PC-3 (cell line): Measurements from ENCODE around the gene SDK1. TPM values are rescaled to one million over a fixed set of nuclear protein-coding genes. Genes with fewer than 3 reads are reported as not detected.

Experiments
- ATAC-seq: fragments of 200-7000 bp; cut with Tn5 transposase; 2 replicates; pipeline ENCODE4 v1.9.1; 2020; ENCODE audit warnings: mild to moderate bottlenecking, moderate library complexity
- BruUV-seq: library from RNA; stranded (reverse); fragments of 400-500 nt; replicated peaks from 2 replicates; lab custom pipeline; 2021; lab: Mats Ljungman, UMichigan
- CTCF ChIA-PET: fragments of 300-600 bp; sonication (Branson Sonifier 250); formaldehyde crosslinking; loops from one replicate; lab custom pipeline; 2022; ENCODE audit warnings: antibody characterized with exemption; lab: Charles Lee
- POLR2A ChIA-PET: fragments of 300-600 bp; sonication (Branson Sonifier 250); formaldehyde crosslinking; loops from one replicate; lab custom pipeline; 2022; ENCODE audit warnings: antibody characterized with exemption; ENCODE audit not compliant: unreplicated experiment; lab: Charles Lee
- DNase-seq: peaks from one replicate; pipeline ENCODE4 v3.0.0-alpha.2; 2015
- H2AFZ ChIP-seq: fragments of 300-600 bp; sonication (generic); 2 replicates; pipeline ENCODE4 v1.6.0; 2016; ENCODE audit warnings: antibody characterized with exemption, low read length
- H3F3A ChIP-seq: fragments of 300-600 bp; sonication (generic); one replicate; pipeline ENCODE4 v1.6.0; 2017; ENCODE audit warnings: antibody characterized with exemption, low read length, control low read depth, mild to moderate bottlenecking; ENCODE audit not compliant: unreplicated experiment
- H3K27ac ChIP-seq: fragments of 300-600 bp; sonication (generic); 2 replicates; pipeline ENCODE4 v1.5.1; 2016; ENCODE audit warnings: mild to moderate bottlenecking, low read length
- H3K27me3 ChIP-seq: fragments of 300-600 bp; sonication (generic); 2 replicates; pipeline ENCODE4 v1.6.1; 2016; ENCODE audit warnings: low read length, mixed read lengths
- H3K36me3 ChIP-seq: fragments of 300-600 bp; sonication (generic); 2 replicates; pipeline ENCODE4 v1.6.1; 2016; ENCODE audit warnings: low read depth, mixed run types, low read length, mixed read lengths
- H3K4me1 ChIP-seq: fragments of 300-600 bp; sonication (generic); 2 replicates; pipeline ENCODE4 v1.5.1; 2016; ENCODE audit warnings: low read length; ENCODE audit not compliant: insufficient read depth
- H3K4me2 ChIP-seq: fragments of 300-600 bp; sonication (generic); 2 replicates; pipeline ENCODE4 v1.6.0; 2016; ENCODE audit warnings: low read length
- H3K4me3 ChIP-seq: fragments of 300-600 bp; sonication (generic); 2 replicates; pipeline ENCODE4 v1.5.1; 2016; ENCODE audit warnings: mild to moderate bottlenecking, low read length, mixed read lengths
- H3K79me2 ChIP-seq: fragments of 300-600 bp; sonication (generic); 2 replicates; pipeline ENCODE4 v1.6.1; 2017; ENCODE audit warnings: low read length, mixed read lengths
- H3K9ac ChIP-seq: fragments of 300-600 bp; sonication (generic); 2 replicates; pipeline ENCODE4 v1.6.0; 2016; ENCODE audit warnings: mild to moderate bottlenecking, low read length
- H3K9me2 ChIP-seq: fragments of 300-600 bp; sonication (generic); replicated peaks from 2 replicates; pipeline ENCODE4 v1.6.1; 2016; ENCODE audit warnings: mixed run types, low read length, mixed read lengths
- H3K9me3 ChIP-seq: fragments of 300-600 bp; sonication (generic); 2 replicates; pipeline ENCODE4 v1.6.1; 2016; ENCODE audit warnings: low read length, mixed read lengths
- H4K20me1 ChIP-seq: fragments of 300-600 bp; sonication (generic); 2 replicates; pipeline ENCODE4 v1.6.1; 2016; ENCODE audit warnings: low read length, mixed read lengths
- CTCF ChIP-seq: fragments of 300-600 bp; sonication (generic); conservative IDR thresholded peaks from 2 replicates; pipeline ENCODE4 v1.5.1; 2017; ENCODE audit warnings: antibody characterized with exemption, low read depth, mild to moderate bottlenecking, low read length
- EZH2 ChIP-seq: fragments of 300-600 bp; sonication (generic); IDR thresholded peaks from one replicate; pipeline ENCODE4 v1.6.1; 2017; ENCODE audit warnings: antibody characterized with exemption, mild to moderate bottlenecking, low read length; ENCODE audit not compliant: unreplicated experiment
- EZH2phosphoT487 ChIP-seq: fragments of 300-600 bp; sonication (generic); IDR thresholded peaks from 2 replicates; pipeline ENCODE4 v1.6.1; 2018; ENCODE audit warnings: mild to moderate bottlenecking, antibody characterized with exemption, low read length, borderline replicate concordance
- intact Hi-C: fragments of 100-400 bp; cut with micrococcal nuclease; formaldehyde crosslinking; loops from 2 replicates; pipeline ENCODE4 v1.9.0; 2023
- total RNA-seq: library from RNA; depleted of rRNA; stranded (reverse); fragments of >200 nt; gene quantifications from 2 replicates; pipeline ENCODE4 v1.2.3, GENCODE V29; 2014

SDK1 gene
- total RNA-seq, 1 experiment from 2014 or later = 2.8 TPM

DNA sequence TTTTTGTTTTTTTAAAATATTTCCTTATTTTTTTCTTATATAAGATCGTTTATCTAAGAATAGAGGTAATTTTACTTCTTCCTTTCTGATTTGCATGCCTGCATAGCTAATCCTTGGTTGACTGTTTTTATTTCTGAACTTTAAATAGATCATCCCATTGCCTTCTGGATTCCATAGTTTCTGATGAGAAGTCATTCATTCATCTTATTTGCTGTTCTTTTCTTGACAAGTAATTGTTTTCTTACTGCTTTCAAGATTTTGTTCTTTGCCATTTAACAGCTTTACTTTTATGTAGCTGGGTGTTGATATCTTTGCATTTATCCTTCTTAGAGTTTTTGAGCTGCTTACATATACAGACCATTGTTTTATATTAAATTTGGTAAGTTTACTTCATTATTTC, 437.9 kb downstream of the SDK1 start:
- no peak overlapping the region for H3K4me2 ChIP-seq
- H2AFZ ChIP-seq = no peak overlapping the region
- H3K36me3 ChIP-seq = no peaks in the 10 kb centered on the region
- ChIA-PET POLR2A (no interaction called here), CTCF (no interaction called here)
- H3K9me2 ChIP-seq = no peaks in the 10 kb centered on the region
- BruUV-seq = no TSS peak
- intact Hi-C loops = no loop called here
- H3K27me3 ChIP-seq = no peaks in the 10 kb centered on the region
- DNase-seq (no peak), ATAC-seq (no peak)
- no peak overlapping the region for H3K27ac ChIP-seq
- H3K79me2 ChIP-seq = no peaks in the 10 kb centered on the region
- H3K9me3 ChIP-seq = 0 out of 2 replicates have a peak, but pooled peaks cover 6% of the 10 kb centered on the region
- no peaks in the 10 kb centered on the region for H3K4me1 ChIP-seq
- no peaks in the 10 kb centered on the region for H4K20me1 ChIP-seq
- TF ChIP-seq CTCF (no peak), EZH2 (no peak), EZH2phosphoT487 (no peak)
- H3F3A ChIP-seq = no peaks in the 10 kb centered on the region
- H3K9ac ChIP-seq = no peak overlapping the region
- no peak overlapping the region for H3K4me3 ChIP-seq

DNA sequence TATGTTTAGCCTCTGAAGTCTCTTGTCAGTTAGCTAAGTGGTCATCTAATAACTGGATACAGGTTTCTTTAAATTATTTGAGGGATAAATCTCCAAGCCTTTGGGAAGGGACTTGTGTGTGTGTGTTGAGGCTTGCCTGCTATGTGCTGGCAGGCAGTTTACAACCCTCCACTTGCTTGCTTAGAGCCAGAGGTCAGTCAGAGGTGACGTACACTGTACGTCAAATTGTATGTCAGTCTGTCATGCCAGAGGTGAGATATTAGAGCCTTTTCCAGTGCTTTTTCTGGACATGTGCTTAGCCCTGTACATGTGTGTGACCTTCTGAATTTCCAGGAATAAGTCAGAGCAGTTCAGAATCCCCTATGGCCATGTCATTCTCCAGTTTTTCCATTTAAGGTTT, 438.9 kb downstream of the SDK1 start:
- H3F3A ChIP-seq = no peaks in the 10 kb centered on the region
- no peaks in the 10 kb centered on the region for H3K27me3 ChIP-seq
- TF ChIP-seq EZH2phosphoT487 = no peak
- no peaks in the 10 kb centered on the region for H3K79me2 ChIP-seq
- H3K4me2 ChIP-seq = no peak overlapping the region
- ATAC-seq (no peak), DNase-seq (no peak)
- H3K36me3 ChIP-seq = no peaks in the 10 kb centered on the region
- no peaks in the 10 kb centered on the region for H4K20me1 ChIP-seq
- 0 out of 2 replicates have a peak, but pooled peaks cover 6% of the 10 kb centered on the region for H3K9me3 ChIP-seq
- no peak overlapping the region for H3K9ac ChIP-seq
- CTCF ChIA-PET = no interaction called here
- no peak overlapping the region for H3K27ac ChIP-seq
- POLR2A ChIA-PET = interaction anchor here (0.6 kb wide), 1 partner anchor 103 kb away, joined by 3 read pairs; no protein-coding TSS in a partner anchor
- H3K9me2 ChIP-seq = no peaks in the 10 kb centered on the region
- H3K4me1 ChIP-seq = no peaks in the 10 kb centered on the region
- no TSS peak for BruUV-seq
- intact Hi-C loops = no loop called here
- H3K4me3 ChIP-seq = no peak overlapping the region
- H2AFZ ChIP-seq = no peak overlapping the region

DNA sequence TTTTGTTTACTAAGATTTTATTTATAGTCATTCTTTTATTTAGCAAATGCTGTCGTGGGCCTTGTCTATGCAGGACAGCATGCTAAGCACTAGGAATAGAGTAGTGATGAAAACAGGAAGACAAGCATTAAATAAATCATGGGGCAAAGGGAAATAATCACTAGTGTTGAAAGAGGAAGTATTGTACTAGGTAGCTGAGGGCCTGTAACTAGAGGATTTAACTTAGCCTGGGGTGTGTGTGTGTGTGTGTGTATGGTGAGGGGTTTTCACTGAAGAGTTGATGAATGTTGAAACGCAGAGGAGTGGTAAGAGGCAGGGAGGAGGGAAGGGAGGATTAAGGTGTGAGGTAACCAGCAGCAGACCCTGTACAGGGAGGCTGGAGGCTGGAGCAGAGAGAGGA, 446.4 kb downstream of the SDK1 start:
- H2AFZ ChIP-seq = no peak overlapping the region
- no peak for DNase-seq
- H3K4me2 ChIP-seq = no peak overlapping the region
- no peaks in the 10 kb centered on the region for H3K4me1 ChIP-seq
- no peaks in the 10 kb centered on the region for H4K20me1 ChIP-seq
- H3K79me2 ChIP-seq = no peaks in the 10 kb centered on the region
- no peaks in the 10 kb centered on the region for H3K9me2 ChIP-seq
- no TSS peak for BruUV-seq
- ATAC-seq = no peak
- no peaks in the 10 kb centered on the region for H3K9me3 ChIP-seq
- H3K4me3 ChIP-seq = no peak overlapping the region
- H3K9ac ChIP-seq = no peak overlapping the region
- no peaks in the 10 kb centered on the region for H3K27me3 ChIP-seq
- no peaks in the 10 kb centered on the region for H3K36me3 ChIP-seq
- no peaks in the 10 kb centered on the region for H3F3A ChIP-seq
- H3K27ac ChIP-seq = no peak overlapping the region
- intact Hi-C loops = no loop called here
- ChIA-PET POLR2A (no interaction called here), CTCF (no interaction called here)
- TF ChIP-seq EZH2 (no peak), CTCF (no peak), EZH2phosphoT487 (no peak)
